HEK293T (cell line): ENCODE measurements around the gene SNAP29.

Experiments
- BHLHE40 ChIP-seq: fragments of 450-650 bp; IDR thresholded peaks from 2 replicates; pipeline ENCODE4 v1.6.1; 2016; ENCODE audit warnings: mild to moderate bottlenecking, moderate library complexity, borderline replicate concordance
- CTBP1 ChIP-seq: fragments of 450-650 bp; IDR thresholded peaks from 2 replicates; pipeline ENCODE4 v1.6.1; 2016; ENCODE audit warnings: borderline replicate concordance
- FOXA1 ChIP-seq: fragments of 450-650 bp; IDR thresholded peaks from 2 replicates; pipeline ENCODE4 v1.6.1; 2016; ENCODE audit warnings: mild to moderate bottlenecking
- FOXK2 ChIP-seq: fragments of 450-650 bp; IDR thresholded peaks from 2 replicates; pipeline ENCODE4 v1.6.1; 2016; ENCODE audit warnings: mild to moderate bottlenecking
- FOXM1 ChIP-seq: fragments of 450-650 bp; IDR thresholded peaks from 2 replicates; pipeline ENCODE4 v1.6.1; 2017; ENCODE audit warnings: mild to moderate bottlenecking, borderline replicate concordance
- LEF1 ChIP-seq: fragments of 450-650 bp; IDR thresholded peaks from 2 replicates; pipeline ENCODE4 v1.6.1; 2017; ENCODE audit warnings: mild to moderate bottlenecking, borderline replicate concordance
- ZNF384 ChIP-seq: fragments of 450-650 bp; IDR thresholded peaks from 2 replicates; pipeline ENCODE4 v1.6.1; 2016

DNA sequence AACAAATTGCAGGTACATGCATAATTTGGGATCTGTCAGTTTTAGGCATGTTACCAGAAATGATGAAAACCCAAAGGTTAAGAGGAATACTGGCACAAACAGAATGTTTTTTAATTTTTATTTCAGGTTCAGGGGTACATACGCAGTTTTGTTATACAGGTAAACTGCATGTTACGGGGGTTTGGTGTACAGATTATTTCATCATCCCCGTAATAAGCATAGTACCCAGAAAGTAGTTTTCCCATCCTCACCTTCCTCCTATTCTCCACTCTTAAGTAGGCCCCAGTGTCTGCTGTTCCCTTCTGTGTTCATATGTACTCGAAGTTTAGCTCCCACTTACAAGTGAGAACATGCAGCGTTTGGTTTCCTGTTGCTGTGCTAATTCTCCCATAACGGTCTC lies 33.2 kb upstream of the SNAP29 start:
- no peak for TF ChIP-seq ZNF384
- TF ChIP-seq BHLHE40 = no peak
- no peak for TF ChIP-seq FOXA1
- no peak for TF ChIP-seq FOXM1
- TF ChIP-seq CTBP1 = no peak
- no peak for TF ChIP-seq LEF1
- TF ChIP-seq FOXK2 = no peak
